HG03520 (cell line): ENCODE results near the gene HOXB9.

Source experiments
- ATAC-seq: cut with Tn5 transposase; IDR thresholded peaks from one replicate; pipeline ENCODE4 v1.9.1; 2021; ENCODE audit warnings: mild to moderate bottlenecking, moderate library complexity; ENCODE audit not compliant: unreplicated experiment

Gene HOXB9

DNA sequence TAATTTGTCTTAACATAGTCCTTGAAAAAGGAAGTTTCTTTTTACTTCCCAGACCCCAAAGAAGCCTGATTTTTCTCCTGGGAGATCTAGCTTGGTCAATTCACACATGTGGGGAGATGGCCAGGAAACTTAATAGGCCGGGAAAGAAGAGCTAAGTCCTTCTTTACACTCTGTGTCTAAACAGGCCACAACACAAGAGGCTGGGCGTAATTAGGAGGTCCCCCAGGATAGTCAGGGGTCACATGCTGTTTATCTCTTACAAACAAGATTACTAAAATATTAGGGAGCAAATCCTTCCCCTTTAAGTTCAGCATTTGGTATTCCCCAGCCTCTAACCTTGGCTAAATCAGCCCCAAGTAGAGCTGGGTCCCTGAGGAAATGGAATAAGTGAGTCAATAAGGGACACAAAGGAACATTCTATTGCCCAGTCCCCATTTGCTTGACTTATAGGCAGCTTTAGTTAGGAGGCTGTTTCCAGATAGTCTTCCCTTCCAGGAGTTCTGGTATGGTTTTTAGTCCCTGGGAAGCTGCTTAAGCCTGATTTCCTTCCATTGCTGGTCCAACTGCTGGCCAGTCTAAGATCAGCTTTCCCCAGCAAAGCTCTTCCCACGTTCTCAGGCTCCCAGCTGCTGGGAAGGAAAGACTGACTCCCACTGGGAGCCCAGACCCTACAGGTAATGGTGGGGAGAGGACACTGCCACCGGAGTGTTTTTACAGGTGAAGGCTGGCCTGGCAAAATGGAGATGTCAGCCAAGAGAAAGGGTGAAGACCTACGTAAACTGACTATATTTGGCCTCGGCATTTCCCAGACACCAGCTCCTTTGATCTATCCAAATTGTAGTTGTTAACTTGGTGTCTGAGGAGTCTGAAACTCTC, 14.1 kb upstream of the HOXB9 start:
- ATAC-seq: no peak

DNA sequence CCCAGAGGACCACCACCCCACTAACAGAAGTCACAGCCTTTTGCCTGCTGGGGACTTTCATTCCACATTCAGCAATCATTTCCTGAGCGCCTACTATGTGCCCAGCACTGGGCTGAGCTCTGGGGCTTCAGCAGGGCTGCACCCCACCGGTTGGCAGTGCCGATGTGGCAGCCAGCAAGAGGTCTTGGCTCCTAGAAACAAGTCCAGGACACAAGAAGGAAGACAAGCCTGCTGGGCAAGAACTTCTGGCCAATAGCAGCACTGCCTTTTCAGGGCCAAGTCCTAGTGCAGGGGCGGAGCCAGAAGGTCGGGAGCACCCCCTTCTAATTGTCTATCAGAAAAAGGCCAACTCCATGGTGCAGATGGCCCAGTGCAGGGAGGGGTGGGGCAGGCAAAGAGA, 13.0 kb upstream of the HOXB9 start:
- ATAC-seq: no peak

DNA sequence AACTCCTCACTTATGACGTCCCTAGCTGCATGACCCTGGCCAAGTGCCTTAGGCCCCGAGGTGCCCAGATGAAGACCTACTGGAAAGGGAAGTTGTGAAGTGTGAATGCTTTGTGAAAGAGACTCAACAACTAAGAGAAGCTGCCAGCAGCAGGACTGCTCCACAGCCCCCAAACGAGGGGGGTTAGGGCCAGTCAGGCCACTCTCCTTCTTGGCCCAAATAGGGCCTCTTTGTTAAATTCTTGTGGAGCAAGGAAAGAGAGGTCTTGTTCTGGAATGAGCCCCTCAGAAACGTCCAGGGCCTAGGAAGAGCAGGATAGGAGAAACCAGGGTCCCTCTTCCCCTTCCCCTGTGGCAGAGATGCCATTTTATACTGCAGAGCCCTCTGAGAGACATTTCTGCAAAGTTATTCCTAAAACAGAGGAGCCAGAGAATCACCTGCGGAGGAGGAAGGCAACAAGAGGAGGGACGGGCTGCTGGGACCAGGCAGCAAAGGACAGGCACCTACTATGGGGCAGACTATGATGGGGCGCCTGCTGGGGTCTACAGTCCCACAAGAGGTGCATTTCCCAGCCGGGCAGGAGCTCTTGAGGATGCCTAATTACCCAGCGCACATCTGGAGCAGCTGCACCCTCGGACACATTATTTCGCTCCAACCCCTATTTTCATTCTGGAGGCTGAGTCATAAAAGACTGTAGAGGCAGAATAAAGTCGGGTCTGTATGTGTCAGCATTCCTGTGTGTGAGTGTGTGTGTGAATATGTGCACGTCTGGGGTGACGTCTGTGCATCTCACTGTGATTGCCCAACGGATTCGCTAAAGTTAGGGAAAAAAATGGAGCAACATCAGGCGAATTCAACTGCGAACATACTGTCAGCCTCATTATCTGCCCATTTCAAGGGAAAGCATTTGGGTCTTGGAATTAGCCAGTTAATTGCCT, 11.4 kb upstream of the HOXB9 start:
- no peak for ATAC-seq

DNA sequence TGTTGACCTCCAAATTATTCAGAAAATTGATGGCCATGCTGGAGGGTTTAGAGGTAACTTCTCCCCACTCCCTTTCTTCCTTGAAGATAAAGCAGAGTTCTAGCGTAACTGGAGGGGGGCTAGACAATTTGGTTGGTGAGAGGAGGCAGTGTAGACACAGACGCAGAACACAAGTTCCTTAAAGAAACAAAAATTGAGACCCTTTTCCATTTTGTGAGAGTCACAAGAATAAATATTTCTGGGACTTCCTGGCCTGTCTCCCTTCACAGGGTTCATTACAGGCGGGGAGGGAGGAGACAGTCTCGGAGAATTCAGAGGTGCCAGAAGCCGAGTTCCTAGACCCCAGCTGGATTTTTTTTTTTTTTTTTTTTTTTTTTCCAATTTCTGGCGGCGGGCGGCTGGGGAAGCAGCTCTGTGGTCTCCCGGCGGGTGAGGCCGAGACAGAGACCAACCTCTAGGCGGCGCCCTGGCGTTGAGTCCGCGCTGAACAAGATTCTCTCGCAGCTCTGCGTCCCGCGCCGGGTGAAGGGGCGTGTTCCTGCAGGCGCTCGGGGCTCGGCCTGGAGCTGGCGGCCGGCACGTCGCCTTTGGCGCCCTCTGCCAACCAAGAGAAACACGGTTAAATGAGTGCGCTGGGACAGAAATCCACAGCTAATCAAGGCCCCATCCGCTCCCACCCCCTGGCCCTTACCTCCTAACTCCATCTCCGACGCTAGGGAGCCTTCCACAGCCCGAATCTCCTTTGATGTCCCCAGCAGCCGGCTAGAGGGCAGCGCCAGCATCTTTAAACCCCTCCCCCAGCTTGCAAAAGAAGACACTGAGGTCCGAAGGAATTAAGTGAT, 10.2 kb upstream of the HOXB9 start:
- no peak for ATAC-seq

DNA sequence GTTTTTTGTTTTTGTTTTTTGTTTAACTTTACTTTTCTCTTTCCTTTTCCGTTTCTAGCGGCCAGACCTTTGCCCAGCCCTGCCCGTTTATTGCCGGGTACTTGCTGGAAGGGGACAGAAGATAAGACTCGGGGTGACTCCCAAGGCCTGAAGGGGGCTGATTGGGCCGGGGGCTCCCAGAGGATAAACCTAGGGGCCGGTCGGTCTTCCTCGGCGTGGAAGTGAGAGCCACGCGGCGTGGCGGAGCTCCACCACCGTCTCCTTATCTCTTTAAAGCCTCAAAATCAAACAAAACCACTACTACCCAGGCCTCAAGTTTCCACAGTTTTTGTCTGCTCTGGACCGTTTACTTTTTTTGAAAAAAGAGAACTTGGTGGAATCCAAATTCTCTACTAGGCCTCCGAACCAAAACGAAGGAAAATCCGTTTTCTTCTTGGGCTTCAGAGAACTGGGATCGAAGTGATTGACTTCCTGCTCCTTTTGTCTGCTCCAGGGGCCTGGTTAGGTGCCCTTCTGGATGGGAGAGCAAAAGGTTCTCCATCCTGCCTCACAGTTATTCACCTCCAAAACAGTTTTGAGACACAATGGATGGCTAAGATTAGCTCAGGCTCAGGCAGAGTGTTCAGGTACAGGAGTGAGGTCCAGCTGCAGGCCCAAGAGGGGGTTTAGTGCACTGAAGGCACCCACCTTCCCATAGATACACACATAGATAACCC, 8.5 kb upstream of the HOXB9 start:
- no peak for ATAC-seq

DNA sequence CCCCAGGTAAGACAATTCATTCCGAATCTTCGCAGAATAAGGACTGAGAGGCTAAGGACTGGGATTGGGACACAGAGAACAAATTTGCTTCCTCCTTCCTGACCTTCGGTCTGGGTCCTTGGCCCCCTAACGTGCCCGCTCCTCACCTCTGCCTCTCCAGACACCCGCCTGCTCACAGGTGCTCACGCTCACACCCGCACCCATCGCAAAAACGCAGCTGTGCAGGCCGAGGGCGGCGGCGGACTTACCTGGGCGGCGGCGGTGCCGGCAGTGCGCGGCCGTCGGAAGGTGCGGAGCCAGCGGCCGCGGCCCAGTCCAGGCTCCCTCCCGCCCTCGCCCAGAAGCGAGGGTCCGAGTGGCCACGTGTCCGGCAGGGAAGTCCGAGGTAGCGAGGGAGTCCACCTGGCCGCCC, 7.1 kb upstream of the HOXB9 start:
- ATAC-seq: no peak

DNA sequence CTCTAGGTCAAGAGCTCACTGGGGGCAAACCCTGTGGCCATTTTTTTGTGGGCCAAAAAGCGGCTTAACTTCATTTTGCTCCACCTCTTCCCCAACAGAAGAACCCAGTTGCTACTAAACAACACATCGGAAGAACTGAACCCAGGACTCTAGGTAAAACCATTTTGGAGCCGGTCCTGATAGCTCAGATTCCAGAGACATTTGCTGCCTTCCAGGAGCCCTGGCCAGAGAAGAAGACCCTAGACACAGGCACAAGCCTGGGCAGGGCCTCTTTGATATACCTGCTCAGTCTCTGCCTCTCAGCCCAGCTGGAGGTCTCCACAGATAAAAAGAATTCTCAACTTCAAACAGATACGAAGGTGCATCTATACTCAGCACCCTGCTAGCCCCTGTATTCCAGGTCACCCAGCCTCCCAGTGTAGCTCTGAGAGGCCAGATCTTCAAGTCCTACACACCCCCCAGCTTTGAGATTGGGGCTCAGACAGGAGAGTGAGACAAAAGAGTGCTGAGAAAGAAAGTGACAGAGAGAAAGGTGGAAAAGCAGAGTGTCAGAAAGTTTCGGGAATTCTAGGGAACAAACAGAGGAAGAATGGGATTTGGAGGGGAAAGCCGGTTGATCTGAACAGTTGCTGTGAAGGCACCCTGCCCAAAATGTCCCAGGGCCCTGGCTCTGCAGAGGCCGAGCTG, 6.6 kb upstream of the HOXB9 start:
- no peak for ATAC-seq

DNA sequence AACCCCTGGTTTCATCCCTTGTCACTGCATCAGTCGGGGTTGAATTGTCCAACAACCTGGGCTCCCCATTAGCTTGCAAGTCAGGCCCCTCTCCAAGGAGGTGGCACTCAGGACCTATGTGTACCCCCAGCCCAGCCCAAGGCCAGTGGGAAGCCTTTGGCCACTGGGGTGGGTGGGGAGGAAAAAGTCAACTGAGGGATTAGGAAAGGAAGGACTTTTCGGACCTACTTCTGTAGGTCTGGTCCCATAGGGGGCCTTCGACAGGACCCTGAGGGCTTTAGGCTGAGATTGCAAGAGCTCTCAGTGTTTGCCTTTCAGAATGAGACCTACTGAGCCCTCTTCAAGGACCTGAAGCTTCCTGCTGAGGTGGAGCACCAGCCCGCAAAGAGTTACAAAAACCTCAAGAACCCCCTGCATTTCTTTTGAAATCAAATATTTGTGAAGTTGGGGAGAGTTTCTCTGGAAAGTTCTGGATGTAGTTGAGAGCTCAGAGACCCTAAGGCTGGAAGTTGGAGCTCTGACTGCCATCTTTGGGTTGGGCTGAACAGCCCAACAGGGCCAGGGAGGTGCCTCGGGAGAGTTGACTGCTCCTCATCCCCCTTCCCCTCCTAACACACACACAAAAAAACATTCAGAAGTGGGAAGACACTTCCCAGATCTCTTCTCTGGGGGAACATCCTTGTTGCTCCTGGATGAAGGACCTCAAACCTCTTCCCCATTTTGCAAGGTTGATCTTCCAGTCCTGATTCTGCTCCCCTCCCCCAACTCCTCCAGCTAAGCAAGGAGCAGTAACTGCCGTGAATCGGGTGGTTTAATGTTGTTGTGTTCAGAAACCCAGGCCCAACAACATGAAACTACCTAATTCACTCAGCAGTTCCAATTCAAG, 5.8 kb upstream of the HOXB9 start:
- no peak for ATAC-seq

DNA sequence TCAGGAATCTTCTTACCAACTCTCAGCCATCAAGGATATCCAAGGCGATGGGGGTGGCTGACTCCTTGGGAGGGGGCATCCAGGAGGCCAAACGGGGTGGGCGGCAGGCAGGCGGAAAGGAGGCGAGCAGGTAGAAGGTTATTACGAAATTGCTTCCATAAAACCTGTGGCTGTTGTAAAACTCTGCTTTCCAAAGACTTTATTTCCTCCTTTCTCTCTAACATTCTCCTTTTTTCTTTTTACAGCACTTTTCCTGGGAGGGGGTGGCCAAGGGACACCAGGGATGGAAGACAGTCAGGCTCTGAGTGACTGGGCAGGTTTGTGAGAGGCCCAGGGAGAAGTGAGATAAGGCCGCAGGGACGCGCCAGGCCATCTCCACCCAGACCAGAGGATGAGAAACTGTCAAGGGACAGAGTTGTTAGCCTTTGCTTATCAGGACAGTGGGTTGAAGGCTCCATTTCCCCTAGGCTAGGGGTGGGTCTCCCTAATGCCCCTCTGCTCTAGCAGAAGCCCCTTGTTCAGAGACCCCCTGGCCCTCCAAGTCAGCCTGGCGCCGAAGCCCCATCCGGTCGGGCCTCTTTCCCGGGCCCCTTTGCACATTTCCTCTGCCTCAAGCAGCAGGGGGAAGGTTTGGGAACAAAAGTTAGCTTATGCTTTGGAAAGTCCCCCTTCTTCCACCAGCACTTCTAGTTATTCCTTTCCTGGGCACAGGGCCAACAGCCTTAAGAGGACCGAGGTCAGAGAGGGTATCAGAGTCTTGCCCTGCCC, 5.0 kb upstream of the HOXB9 start:
- no peak for ATAC-seq

DNA sequence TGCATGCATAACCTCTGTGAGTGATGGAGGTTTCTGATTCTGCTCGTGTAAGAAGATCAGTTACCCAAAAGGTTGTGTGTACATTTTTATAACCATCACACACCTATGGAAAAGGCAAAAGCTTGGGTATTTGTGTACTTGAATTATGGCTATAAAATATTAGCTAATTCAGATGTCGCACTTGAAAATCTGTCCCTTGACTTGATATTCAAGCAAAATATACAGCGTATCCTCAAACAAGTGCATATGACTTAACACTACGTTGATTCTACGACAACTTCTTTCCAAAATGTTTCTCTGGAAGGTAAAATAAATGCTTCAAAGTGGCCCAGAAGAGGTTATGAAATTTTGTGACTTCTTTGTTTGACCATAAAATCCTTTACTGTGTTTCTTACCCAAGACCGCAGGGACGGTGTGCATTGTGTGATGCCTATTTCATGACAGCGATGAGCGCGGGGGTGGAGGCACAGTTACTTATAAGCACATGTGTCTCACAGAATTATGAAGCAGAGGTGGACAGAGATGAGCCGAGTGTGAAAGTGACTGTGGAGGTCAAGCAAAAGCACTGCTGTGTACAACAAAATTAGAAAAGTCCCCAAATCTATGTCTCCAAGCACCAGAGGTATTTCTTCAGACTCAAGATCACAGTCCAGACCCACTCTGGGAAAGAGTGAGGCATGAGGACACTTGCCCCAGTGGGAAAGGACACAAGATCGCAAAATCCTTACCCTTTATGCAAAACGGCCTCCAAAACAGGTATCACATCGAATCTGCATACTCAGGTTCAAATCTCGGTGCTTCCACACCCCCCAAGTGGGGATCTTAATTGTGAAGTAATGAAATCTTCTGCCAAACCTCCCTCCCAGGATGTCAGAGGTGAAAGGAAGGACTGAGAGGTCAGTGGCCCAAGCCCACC, 4.1 kb upstream of the HOXB9 start:
- ATAC-seq: no peak

DNA sequence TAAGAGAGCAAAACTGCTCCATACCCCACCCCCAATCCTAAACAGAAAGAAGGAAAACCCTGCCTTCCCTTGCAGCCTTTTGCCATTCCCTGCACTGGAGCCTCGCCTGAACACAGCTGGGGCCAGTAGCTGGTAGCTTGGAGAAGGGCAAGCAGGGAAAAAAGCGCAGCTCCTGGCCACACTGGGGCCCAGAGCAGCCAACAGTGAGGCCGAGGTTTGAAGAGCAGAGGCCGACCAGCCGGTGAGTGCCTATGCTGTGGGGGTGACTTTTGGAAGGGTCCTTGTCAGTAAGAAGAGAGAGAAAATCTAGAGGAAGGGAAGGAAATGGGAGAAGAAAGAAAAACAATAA, 3.2 kb upstream of the HOXB9 start:
- ATAC-seq: no peak

DNA sequence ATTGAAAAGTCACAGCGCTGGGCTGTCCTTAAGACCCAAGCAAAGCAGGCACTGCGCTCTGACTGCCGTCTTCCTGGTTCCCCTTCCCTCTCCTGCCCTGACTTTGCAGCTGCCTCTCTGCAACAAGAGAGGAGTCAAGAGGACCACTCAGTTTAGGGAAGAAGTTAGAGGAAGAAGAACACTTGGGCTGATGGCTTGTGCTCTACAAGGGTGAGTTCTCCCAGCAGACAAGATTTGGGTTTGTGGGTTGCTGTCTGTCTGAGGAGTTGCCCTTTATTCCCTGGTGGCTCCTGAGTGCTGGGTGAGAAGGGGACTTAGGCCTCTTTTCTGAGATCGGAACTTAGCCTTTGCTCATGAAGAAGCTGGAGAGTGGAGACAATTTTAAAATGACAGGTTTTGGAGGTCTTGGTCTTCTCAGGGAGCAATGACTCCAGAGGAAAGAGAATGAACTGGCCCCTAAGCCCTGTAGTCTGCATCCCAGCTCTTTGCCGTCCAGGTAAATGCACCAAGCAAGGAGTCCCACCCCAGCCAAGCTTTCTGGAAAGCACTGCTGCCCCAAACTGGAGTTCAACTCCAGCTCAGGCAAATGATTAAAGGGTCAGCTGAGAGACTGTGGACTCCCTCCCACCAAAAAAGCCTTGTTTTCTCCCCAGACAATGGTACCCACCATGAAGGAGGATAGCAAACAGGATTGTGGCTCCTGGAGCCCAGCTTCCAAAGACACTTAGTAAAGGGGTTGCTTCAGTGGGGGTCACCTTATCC, 2.7 kb upstream of the HOXB9 start:
- ATAC-seq: no peak

DNA sequence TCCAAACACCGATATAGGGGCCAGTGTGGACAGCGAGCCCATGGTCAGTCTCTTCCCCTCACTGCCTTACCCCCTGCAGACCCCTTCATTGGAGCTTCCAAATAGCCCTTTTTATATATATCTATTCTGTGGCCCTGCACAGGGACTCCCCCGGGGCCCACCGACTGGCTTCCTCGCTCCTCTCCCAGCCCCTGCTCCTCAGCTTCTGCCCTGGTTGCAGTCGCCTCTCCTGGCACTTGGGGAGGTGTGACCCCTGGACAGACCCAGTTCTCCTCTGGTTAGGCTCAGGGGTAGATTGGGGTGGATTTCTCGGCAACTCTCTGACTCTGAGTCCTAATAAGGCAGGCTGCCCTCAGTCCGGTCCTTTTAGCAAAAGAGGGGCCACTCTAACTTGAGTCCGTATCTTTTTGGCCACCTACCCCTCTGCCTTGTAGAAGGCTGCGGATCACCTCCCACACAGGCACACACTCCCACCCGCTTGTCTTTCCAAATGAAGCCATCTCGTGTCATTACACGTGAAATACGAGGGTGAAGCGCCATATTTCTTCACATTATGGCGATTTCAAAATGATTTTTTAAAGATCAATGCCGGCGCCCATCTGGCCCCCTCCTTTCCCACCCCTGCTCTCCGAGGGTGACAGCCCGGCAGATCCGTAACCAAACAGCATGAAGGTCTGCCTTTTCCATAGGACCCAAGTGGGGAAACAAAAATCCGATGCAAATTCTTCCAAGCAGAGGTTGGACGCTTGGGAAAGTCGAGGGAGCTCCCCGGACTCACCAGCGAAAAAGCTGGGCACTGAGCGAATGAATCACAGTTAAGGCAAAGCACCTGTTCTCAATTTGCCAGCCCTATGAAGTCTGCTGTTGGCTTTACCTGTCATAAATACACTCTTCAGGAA, 1.7 kb upstream of the HOXB9 start:
- ATAC-seq: no peak

DNA sequence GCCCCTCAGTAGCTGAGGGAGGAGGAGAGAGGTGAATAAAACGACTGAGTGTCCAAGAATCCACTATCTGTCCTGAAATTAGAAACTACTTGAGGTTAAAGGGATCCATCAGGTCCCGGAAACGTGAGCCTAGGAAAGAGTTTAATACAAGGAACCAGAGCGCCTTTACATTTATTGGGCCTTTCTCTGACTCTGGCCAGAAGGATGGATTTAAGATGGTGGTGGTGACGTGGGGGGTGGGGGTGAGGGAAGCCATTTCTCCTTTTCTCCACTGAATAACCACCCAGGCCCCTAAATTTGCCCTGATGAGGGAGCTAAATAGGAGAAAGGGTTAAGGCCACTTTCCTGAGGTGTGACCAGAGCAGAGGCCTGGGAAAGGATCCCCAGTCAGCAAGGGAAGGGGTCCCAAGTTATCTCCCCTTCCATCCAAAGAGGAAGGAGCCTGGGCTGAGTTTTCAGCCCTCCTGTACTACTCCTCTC, 1.0 kb upstream of the HOXB9 start:
- ATAC-seq: no peak
